Neural progenitor cell (in vitro differentiated cells): Measurements from ENCODE around the gene MGLL. TPM values are rescaled to one million over a fixed set of nuclear protein-coding genes. Genes with fewer than 3 reads are reported as not detected.
A peak's percentile ranks its signal among the peaks of the same experiment; 100 is the strongest.

ENCODE experiments used
- DNase-seq: peaks from one replicate; pipeline ENCODE4 v3.0.0-alpha.2; 2016; ENCODE audit warnings: low spot score
- H2AFZ ChIP-seq: fragments of 200-600 bp; sonication (generic); replicated peaks from 2 replicates; pipeline ENCODE4 v1.6.1; 2016; ENCODE audit warnings: antibody characterized with exemption
- H3F3A ChIP-seq: fragments of 200-600 bp; sonication (generic); 2 replicates; pipeline ENCODE4 v1.6.1; 2016; ENCODE audit warnings: antibody characterized with exemption, low read depth
- H3K27ac ChIP-seq: fragments of 200-600 bp; sonication (generic); 2 replicates; pipeline ENCODE4 v1.5.1; 2016; ENCODE audit warnings: mild to moderate bottlenecking
- H3K27me3 ChIP-seq: fragments of 200-600 bp; sonication (generic); 2 replicates; pipeline ENCODE4 v1.6.1; 2016; ENCODE audit warnings: mild to moderate bottlenecking, moderate library complexity
- H3K36me3 ChIP-seq: fragments of 200-600 bp; sonication (generic); 2 replicates; pipeline ENCODE4 v1.5.1; 2016
- H3K4me1 ChIP-seq: fragments of 200-600 bp; sonication (generic); 2 replicates; pipeline ENCODE4 v1.6.1; 2016; ENCODE audit warnings: mixed run types
- H3K4me2 ChIP-seq: fragments of 200-600 bp; sonication (generic); 2 replicates; pipeline ENCODE4 v1.6.1; 2016
- H3K4me3 ChIP-seq: fragments of 200-600 bp; sonication (generic); 2 replicates; pipeline ENCODE4 v1.5.1; 2016
- H3K79me2 ChIP-seq: fragments of 200-600 bp; sonication (generic); 2 replicates; pipeline ENCODE4 v1.6.1; 2016; ENCODE audit warnings: low read depth
- H3K9ac ChIP-seq: fragments of 200-600 bp; sonication (generic); 2 replicates; pipeline ENCODE4 v1.6.1; 2016
- H3K9me3 ChIP-seq: fragments of 200-600 bp; sonication (generic); 2 replicates; pipeline ENCODE4 v1.5.1; 2016; ENCODE audit warnings: low read depth
- H4K20me1 ChIP-seq: fragments of 200-600 bp; sonication (generic); 2 replicates; pipeline ENCODE4 v1.6.1; 2016; ENCODE audit warnings: low read depth
- H3K27ac Mint-ChIP-seq: 3 replicates; pipeline ENCODE4 v1.8.0; 2021; ENCODE audit warnings: mixed read lengths
- H3K27me3 Mint-ChIP-seq: 2 replicates; pipeline ENCODE4 v1.8.0; 2022; ENCODE audit warnings: low read depth, mild to moderate bottlenecking, inconsistent platforms, moderate library complexity, mixed read lengths; ENCODE audit not compliant: insufficient read depth
- H3K36me3 Mint-ChIP-seq: 3 replicates; pipeline ENCODE4 v1.8.0; 2021; ENCODE audit warnings: mixed read lengths
- H3K4me1 Mint-ChIP-seq: 3 replicates; pipeline ENCODE4 v1.8.0; 2021; ENCODE audit warnings: mixed read lengths
- H3K4me3 Mint-ChIP-seq: 3 replicates; pipeline ENCODE4 v1.8.0; 2021; ENCODE audit warnings: mild to moderate bottlenecking, moderate library complexity, mixed read lengths
- H3K9me3 Mint-ChIP-seq: 3 replicates; pipeline ENCODE4 v1.8.0; 2020; ENCODE audit warnings: mixed read lengths
- EZH2 ChIP-seq: fragments of 200-600 bp; sonication (generic); IDR thresholded peaks from 2 replicates; pipeline ENCODE4 v1.6.1; 2017; ENCODE audit warnings: antibody characterized with exemption, mild to moderate bottlenecking, moderate library complexity
- EZH2phosphoT487 ChIP-seq: fragments of 200-600 bp; sonication (generic); IDR thresholded peaks from 2 replicates; pipeline ENCODE4 v1.6.1; 2017; ENCODE audit warnings: antibody characterized with exemption
- total RNA-seq: library from RNA; depleted of rRNA; stranded (reverse); fragments of >200 nt; gene quantifications from 2 replicates; pipeline ENCODE4 v1.2.3, GENCODE V29; 2015; ENCODE audit warnings: low replicate concordance
- TF ChIP-seq, protein P1 (sequence below): fragments of 200-600 bp; sonication (generic); IDR thresholded peaks from 2 replicates; pipeline ENCODE4 v1.5.1; 2017; ENCODE audit warnings: antibody characterized with exemption, mild to moderate bottlenecking

The MGLL gene
- total RNA-seq, 1 donor from 2014 or later: 0.15 TPM

DNA sequence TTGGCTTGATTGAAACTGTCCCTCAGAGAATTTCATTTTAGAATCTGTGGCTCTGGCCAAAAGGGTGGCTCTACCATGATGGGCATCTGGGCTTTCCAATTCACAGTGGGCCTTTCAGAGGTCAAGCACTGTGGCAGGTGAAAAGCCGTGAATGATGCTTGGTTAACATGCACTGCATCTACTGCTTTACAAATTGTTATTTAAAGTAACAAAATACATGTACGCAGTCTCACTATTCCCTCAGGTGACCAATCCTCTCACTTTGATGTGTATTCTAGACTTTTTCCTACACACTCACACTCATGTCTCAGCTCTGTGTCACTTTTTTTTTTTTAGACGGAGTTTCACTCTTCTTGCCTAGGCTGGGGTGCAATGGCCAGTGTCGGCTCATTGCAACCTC lies 70.5 kb downstream of the MGLL start:
- no peak overlapping the region for H3K27ac Mint-ChIP-seq
- Histone ChIP-seq H2AFZ (no peak overlapping the region), H3F3A (no peaks in the 10 kb centered on the region), H3K36me3 (no peaks in the 10 kb centered on the region), H3K9me3 (no peaks in the 10 kb centered on the region), H4K20me1 (no peaks in the 10 kb centered on the region), H3K4me1 (no peaks in the 10 kb centered on the region), H3K27ac (no peak overlapping the region), H3K27me3 (no peaks in the 10 kb centered on the region), H3K4me2 (no peak overlapping the region), H3K79me2 (no peaks in the 10 kb centered on the region), H3K4me3 (no peak overlapping the region), H3K9ac (no peak overlapping the region)
- no peak for TF ChIP-seq EZH2
- no peak for TF ChIP-seq EZH2phosphoT487
- TF ChIP-seq, protein P1, sequence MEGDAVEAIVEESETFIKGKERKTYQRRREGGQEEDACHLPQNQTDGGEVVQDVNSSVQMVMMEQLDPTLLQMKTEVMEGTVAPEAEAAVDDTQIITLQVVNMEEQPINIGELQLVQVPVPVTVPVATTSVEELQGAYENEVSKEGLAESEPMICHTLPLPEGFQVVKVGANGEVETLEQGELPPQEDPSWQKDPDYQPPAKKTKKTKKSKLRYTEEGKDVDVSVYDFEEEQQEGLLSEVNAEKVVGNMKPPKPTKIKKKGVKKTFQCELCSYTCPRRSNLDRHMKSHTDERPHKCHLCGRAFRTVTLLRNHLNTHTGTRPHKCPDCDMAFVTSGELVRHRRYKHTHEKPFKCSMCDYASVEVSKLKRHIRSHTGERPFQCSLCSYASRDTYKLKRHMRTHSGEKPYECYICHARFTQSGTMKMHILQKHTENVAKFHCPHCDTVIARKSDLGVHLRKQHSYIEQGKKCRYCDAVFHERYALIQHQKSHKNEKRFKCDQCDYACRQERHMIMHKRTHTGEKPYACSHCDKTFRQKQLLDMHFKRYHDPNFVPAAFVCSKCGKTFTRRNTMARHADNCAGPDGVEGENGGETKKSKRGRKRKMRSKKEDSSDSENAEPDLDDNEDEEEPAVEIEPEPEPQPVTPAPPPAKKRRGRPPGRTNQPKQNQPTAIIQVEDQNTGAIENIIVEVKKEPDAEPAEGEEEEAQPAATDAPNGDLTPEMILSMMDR: no peak
- H3K9me3 Mint-ChIP-seq: no peaks in the 10 kb centered on the region
- peaks cover 27% of the 10 kb centered on the region for H3K4me1 Mint-ChIP-seq
- H3K36me3 Mint-ChIP-seq: no peaks in the 10 kb centered on the region
- peaks cover 3% of the 10 kb centered on the region for H3K27me3 Mint-ChIP-seq
- no peak for DNase-seq
- no peak overlapping the region for H3K4me3 Mint-ChIP-seq

- H3F3A ChIP-seq: no peaks in the 10 kb centered on the region
- H3K9ac ChIP-seq: no peak overlapping the region
- Mint-ChIP-seq H3K27ac (no peak overlapping the region), H3K9me3 (no peaks in the 10 kb centered on the region), H3K27me3 (peaks cover 3% of the 10 kb centered on the region), H3K4me1 (peaks cover 27% of the 10 kb centered on the region), H3K4me3 (no peak overlapping the region), H3K36me3 (no peaks in the 10 kb centered on the region)
- no peaks in the 10 kb centered on the region for H3K36me3 ChIP-seq
- TF ChIP-seq EZH2phosphoT487 (no peak), EZH2 (no peak)
- TF ChIP-seq, protein P1: no peak
- no peak for DNase-seq
- no peaks in the 10 kb centered on the region for H3K9me3 ChIP-seq
- no peaks in the 10 kb centered on the region for H4K20me1 ChIP-seq
- H3K27ac ChIP-seq: no peak overlapping the region
- no peak overlapping the region for H3K4me2 ChIP-seq
- H3K27me3 ChIP-seq: no peaks in the 10 kb centered on the region
- no peaks in the 10 kb centered on the region for H3K79me2 ChIP-seq
- no peak overlapping the region for H2AFZ ChIP-seq
- H3K4me3 ChIP-seq: no peak overlapping the region
- no peaks in the 10 kb centered on the region for H3K4me1 ChIP-seq
These were observed 71.1 kb downstream of the MGLL start for GRCh38 chr3:127751163-127751621.

DNA sequence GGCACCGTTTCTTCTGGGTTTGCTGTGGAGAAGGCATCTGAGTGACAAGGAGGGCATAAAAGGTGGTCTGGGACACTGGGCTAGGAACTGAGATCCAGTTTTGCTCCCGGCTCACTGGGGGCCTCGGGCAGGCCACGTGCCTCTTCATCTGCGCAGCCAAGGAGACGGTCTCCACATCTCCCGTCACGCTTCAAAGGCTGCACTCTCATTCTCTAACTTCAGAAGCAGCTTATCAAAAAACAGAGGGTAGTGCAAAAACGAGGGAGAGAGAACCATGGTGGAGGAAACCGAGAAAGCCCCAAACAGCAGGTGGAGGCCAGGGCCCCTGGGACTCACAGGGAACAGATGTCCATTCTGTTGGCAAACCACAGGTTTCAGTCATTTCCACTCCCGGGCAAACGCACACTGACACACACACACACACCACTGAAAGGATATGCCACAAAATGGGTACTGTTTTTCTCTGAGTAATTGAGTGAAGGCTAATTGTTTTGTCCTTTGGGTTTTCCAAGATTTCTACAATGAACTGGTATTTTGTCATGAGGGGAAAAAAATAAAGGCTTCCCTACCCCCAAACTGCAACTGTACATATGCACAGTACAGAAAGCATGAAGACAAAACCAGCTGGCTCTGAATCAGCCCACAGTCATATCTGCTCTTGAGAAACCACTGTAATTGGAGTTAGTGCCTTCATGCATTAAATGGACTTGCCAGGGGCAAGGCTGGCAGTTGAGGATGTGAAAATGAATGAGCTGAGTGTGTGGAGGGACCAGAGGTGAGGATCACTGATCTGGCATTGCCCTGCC lies 71.9 kb downstream of the MGLL start:
- H3K27ac Mint-ChIP-seq: peak overlapping the region; percentile 31
- no peaks in the 10 kb centered on the region for H3K9me3 Mint-ChIP-seq
- Histone ChIP-seq H3K4me2 (no peak overlapping the region), H3K9me3 (no peaks in the 10 kb centered on the region), H3K9ac (no peak overlapping the region), H3K27me3 (no peaks in the 10 kb centered on the region), H3K79me2 (no peaks in the 10 kb centered on the region), H3K4me1 (no peaks in the 10 kb centered on the region), H4K20me1 (no peaks in the 10 kb centered on the region), H2AFZ (no peak overlapping the region), H3F3A (no peaks in the 10 kb centered on the region), H3K36me3 (no peaks in the 10 kb centered on the region), H3K4me3 (no peak overlapping the region), H3K27ac (no peak overlapping the region)
- peaks cover 29% of the 10 kb centered on the region for H3K4me1 Mint-ChIP-seq
- H3K36me3 Mint-ChIP-seq: no peaks in the 10 kb centered on the region
- DNase-seq: no peak
- peaks cover 3% of the 10 kb centered on the region for H3K27me3 Mint-ChIP-seq
- H3K4me3 Mint-ChIP-seq: no peak overlapping the region
- TF ChIP-seq EZH2 (no peak), EZH2phosphoT487 (no peak)
- TF ChIP-seq, protein P1: no peak
